Lung (tissue), 12 donors: Measurements from ENCODE around the gene FOXK1. TPM values are rescaled to one million over a fixed set of nuclear protein-coding genes. Genes with fewer than 3 reads are reported as not detected.

Source experiments
- ATAC-seq: fragments of 200-7000 bp; cut with Tn5 transposase; one replicate; pipeline ENCODE4 v1.9.1; 2020; ENCODE audit warnings: moderate number of reproducible peaks; ENCODE audit not compliant: insufficient read depth, low FRiP score
- DNase-seq, 3 donors: peaks; one replicate each; pipeline ENCODE4 v3.0.0-alpha.2; 2013 to 2017
- H3K27ac ChIP-seq, 2 donors: one replicate each; pipeline ENCODE4 v1.5.1; 2013; ENCODE audit warnings: mild to moderate bottlenecking in 2 of 2, moderate library complexity in 2 of 2, control low read depth in 1 of 2, inconsistent platforms in 1 of 2, low read depth in 1 of 2, low read length in 1 of 2
- H3K27me3 ChIP-seq, 3 donors: one replicate each; pipeline ENCODE4 v1.5.1; 2013; ENCODE audit warnings: low read length in 2 of 3; ENCODE audit not compliant: control insufficient read depth in 3 of 3, insufficient read depth in 3 of 3
- H3K36me3 ChIP-seq, 4 donors: one replicate each; pipeline ENCODE4 v1.5.1; 2013; ENCODE audit warnings: low read length in 4 of 4, mild to moderate bottlenecking in 1 of 4, moderate library complexity in 1 of 4; ENCODE audit not compliant: control insufficient read depth in 4 of 4, insufficient read depth in 4 of 4
- H3K4me1 ChIP-seq, 5 donors: one replicate each; pipeline ENCODE4 v1.5.1; 2013; ENCODE audit warnings: low read length in 5 of 5, mild to moderate bottlenecking in 2 of 5, moderate library complexity in 1 of 5; ENCODE audit not compliant: control insufficient read depth in 5 of 5, insufficient read depth in 5 of 5
- H3K4me3 ChIP-seq: one replicate; pipeline ENCODE4 v1.5.1; 2013; ENCODE audit warnings: mild to moderate bottlenecking, control low read depth, moderate library complexity
- H3K9ac ChIP-seq, 2 donors: one replicate each; pipeline ENCODE4 v1.5.1; 2013; ENCODE audit warnings: low read length in 2 of 2, control low read depth in 1 of 2; ENCODE audit not compliant: insufficient read depth in 1 of 2
- H3K9me3 ChIP-seq, 4 donors: one replicate each; pipeline ENCODE4 v1.5.1; 2013; ENCODE audit warnings: low read length in 3 of 4, mild to moderate bottlenecking in 1 of 4, moderate library complexity in 1 of 4; ENCODE audit not compliant: control insufficient read depth in 4 of 4, insufficient read depth in 3 of 4
- CTCF ChIP-seq: IDR thresholded peaks from 2 replicates; pipeline ENCODE4 v1.5.1; 2012; ENCODE audit warnings: mild to moderate bottlenecking; ENCODE audit errors: control extremely low read depth, extremely low read depth
- WGBS, 2 donors: extraction: QIAGEN DNeasy Blood & Tissue Kit; methylation state at CpG; one replicate each; pipeline ENCODE4 v1.1.7; 2013; 5-methylcytosine and 5-hydroxymethylcytosine counted together
- polyA plus RNA-seq, 2 donors: library from polyadenylated mRNA; stranded (reverse); fragments of 200-250 nt; gene quantifications; one replicate each; pipeline ENCODE4 v1.2.1, GENCODE V29; 2013
- total RNA-seq, 2 donors: library from RNA; depleted of rRNA in 1 of 2; stranded (reverse); fragments of >200 nt in 1 of 2; gene quantifications; one replicate each; pipeline ENCODE4 v1.2.1, GENCODE V29; 2014 to 2021
- donor health status: control.
- donor health status: control.
- donor health status: Bipolar disorder and iron deficiency.
- donor health status: healthy.
- donor health status: DM: yes; HTN: yes; CAD: no.

The FOXK1 gene
- total and polyA plus RNA-seq, 4 donors: 6.4 to 36.2 (median 14.3) TPM

- no peak for DNase-seq
- WGBS, 2 donors: 93 to 97% methylated on average over 24 to 27 of the region's 27 CpGs
- H3K27ac ChIP-seq: no peak overlapping the region
- H3K4me1 ChIP-seq: peaks cover 0 to 7% (median 0%) of the 10 kb centered on the region in 5 donors
- no peak for ATAC-seq
- no peaks in the 10 kb centered on the region for H3K9me3 ChIP-seq
- no peak overlapping the region for H3K4me3 ChIP-seq
- H3K36me3 ChIP-seq: peaks cover 4 to 81% (median 17%) of the 10 kb centered on the region in 4 donors
- no peak for TF ChIP-seq CTCF
- H3K9ac ChIP-seq: no peak overlapping the region
- no peaks in the 10 kb centered on the region for H3K27me3 ChIP-seq
Observed at GRCh38 chr7:4788627-4789189, 106.6 kb downstream of the FOXK1 start.

DNA sequence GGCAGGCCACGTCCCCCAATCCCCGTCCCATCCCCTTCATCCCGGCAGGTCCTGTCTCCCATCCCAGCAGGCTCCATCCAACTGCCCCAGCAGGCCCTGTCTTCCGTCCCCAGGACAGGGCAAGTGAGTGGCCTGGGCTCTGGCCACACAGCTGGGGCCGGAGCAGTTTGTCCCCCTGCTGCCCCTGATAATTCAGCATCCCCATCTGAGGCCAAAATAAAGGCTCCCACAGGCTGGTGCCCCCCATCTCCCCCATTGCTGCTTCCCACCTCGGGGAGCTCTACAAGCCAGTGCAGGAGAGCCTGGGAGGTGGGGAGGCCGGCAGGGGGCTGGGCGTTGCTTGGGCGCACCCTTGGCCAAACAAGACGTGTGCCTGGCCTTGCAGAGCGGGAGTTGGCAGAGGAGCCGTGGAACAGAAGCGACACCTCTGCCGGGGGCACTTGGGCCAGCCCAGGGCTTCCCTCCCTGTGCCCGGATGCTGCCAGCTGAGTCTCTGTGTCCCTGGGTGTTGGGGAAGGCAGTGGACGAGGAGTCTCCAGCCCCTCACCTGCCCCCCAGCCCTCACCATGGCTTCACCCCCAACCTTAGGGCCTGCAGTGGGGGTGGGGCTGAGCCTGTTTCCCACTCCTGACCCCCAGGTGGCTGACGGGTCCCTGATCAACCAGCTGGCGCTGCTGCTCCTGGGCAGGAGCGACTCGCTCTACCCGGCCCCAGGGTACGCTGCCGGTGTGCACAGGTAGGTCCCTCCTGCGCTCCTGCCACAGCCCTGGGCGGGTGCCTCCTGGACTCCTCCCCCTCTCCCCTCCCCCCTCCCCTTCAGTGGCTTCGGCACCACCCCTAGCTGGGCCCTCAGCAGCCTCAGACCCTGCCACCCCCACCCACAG is 107.3 kb downstream of the FOXK1 start:
- no peak overlapping the region for H3K4me3 ChIP-seq
- no peak for ATAC-seq
- no peaks in the 10 kb centered on the region for H3K9me3 ChIP-seq
- H3K27ac ChIP-seq: no peak overlapping the region
- 94 to 95% methylated on average over 24 to 26 of the region's 26 CpGs for WGBS, 2 donors
- no peaks in the 10 kb centered on the region for H3K27me3 ChIP-seq
- DNase-seq: no peak
- no peak for TF ChIP-seq CTCF
- H3K4me1 ChIP-seq: peaks cover 0 to 7% (median 0%) of the 10 kb centered on the region in 5 donors
- H3K9ac ChIP-seq: no peak overlapping the region
- peaks cover 4 to 74% (median 17%) of the 10 kb centered on the region in 4 donors for H3K36me3 ChIP-seq

- Histone ChIP-seq H3K4me1 (peaks cover 0 to 7% (median 0%) of the 10 kb centered on the region in 5 donors), H3K36me3 (peaks cover 4 to 68% (median 20%) of the 10 kb centered on the region in 4 donors), H3K9me3 (no peaks in the 10 kb centered on the region), H3K27me3 (no peaks in the 10 kb centered on the region), H3K4me3 (no peak overlapping the region), H3K27ac (no peak overlapping the region), H3K9ac (no peak overlapping the region)
- DNase-seq (no peak), ATAC-seq (no peak)
- 87 to 95% methylated on average over 9 of the region's 9 CpGs for WGBS, 2 donors
- no peak for TF ChIP-seq CTCF
Observed at GRCh38 chr7:4790078-4790465, 108.0 kb downstream of the FOXK1 start.
